Measurements from ENCODE around the gene ATXN1L. TPM values are rescaled to one million over a fixed set of nuclear protein-coding genes. Genes with fewer than 3 reads are reported as not detected.
"Not testable (repeated sequence)": the region's sequence is repeated elsewhere in the genome, so short reads cannot be mapped to it uniquely, and the experiment has no call there.

The ATXN1L gene
- total RNA-seq, 1 donor from 2014 or later, result 20.7 TPM

DNA sequence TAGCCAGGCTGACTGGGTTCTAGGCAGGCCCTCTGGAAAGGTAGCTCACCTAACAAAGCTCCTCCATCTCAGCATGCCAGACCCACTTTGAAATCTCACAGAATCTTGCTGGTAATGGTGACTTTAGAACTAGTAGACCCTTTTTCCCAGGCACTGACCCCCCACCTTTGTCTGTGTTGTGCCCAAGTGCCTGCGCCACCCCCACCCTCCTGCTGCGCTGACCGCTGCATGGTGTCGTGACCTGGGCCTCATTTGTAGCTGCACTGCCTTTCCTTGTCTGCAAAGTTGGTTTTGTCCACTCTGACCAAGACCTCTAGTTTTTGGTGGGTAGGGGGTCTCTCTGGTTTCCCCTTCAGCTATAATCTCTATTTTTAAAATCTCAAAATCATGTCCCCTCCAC lies 6.8 kb downstream of the ATXN1L start:
- intact Hi-C loops (cut with micrococcal nuclease), result no loop called here

DNA sequence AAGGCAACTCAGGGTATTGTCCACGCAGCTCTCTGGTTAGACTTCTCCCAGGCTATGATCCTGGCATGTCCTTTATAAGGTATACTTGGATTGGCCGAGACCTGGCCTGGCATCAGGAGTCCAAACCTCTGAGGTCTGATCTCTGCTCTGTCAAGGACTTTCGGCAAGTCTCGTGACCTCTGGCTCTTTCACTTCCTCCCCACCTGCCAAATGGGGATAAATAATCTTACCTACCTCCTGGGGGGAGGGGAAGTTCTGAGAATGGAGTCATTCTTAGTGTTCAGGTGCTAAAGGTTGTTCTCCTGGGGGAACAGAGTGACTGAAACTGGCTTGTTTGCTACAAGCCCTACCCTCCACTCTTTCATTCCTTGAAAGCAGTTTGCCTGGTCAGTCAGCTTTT lies 7.6 kb downstream of the ATXN1L start:
- intact Hi-C loops (cut with micrococcal nuclease), result no loop called here

DNA sequence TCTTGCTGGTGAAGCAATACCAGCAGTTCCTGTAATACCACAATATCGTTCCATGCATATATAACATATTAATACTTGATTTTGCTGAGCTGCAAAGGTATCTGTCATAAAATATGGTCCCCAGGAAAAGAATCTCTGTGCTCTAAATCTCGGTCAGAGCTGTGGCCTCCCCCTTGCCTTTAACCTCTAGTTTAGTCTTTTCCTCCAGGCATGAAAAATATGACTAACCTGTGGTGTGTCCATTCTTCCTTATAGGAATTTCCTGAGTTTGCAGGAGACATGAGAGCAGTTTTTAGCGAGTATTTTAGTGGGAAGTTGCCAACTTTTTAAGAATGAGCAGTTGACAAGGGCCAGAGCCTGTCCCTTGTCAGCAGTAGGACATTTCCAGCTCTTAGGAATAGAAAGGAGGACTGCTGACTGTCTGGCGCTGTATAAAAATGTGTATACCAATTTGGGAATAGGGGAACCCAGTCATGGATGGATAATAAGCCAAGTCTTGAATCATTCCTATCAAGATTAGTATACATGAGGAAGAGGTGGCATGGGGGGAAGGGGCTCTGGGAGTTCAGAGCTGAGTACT lies 8.7 kb downstream of the ATXN1L start:
- intact Hi-C loops (cut with micrococcal nuclease), result no loop called here

DNA sequence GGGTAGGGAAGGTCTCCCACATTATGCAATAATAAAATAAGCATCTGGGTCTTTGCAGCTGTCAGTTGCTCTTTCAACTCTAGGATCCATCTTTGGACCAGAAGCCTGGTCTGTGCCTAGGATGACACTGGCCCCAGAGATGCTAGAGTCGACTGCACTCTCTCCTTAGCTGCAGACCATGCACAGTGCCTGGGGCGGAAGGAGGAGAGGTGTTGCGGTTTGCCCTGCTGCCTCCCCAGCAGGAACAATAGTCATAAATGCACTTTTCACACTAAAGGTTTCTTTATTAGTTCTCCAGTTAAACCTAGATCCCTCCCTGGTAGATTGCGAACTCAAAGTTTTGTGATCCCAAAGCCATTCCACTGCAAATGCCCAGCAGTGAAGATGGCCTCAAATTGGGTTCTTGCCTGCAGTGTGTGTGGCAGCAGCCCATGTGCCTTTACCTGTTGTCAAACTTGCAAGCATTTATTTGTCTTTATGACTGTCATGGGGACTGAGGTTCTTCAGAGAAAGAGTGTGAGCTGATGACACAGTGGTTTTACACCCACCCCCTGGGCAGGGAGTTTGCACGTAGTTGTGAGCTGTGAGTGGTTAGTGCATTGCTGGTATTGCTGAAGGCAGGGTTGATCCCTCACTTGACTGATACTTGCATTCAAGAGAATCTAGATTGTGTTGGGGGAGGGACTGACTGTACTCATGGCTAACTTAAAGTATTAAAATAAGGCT lies 10.3 kb downstream of the ATXN1L start:
- intact Hi-C loops (cut with micrococcal nuclease), result no loop called here

DNA sequence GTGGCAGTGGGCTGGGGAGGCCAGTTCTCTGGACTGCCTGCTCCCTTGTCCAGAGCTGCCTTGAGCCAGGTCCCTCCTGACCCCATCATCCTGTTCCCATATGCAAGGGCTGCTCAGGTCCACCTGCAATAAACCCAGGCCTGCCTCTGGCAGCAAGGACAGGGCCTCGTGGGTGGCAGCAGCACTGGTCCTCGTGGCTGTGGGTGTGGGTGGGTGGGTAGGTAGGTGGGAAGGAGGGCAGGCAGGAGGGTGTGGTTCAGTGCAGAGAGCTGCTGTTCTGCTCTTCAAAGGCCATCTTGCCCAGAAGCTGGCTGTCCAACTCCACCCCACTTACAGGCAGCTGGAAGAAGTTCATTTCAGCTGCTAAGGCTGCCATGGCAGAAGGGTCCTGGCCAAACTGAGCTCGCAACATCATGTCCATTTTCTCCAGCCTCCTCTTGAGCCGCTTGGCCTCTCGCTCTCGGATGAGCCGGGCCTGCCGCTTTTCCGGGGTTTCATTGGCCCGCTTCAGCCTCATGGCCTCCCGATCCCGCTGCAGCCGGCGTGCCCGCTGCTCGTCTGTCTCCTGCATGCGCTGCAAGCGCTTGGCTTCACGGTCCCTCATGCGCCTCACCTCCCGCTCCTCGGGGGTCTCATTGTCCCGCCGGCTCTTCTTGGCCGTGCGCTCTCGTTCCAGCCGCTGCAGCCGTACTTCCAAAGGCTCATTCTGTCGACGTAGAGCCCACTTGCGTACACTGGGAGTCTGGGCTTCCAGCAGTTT lies 14.2 kb downstream of the ATXN1L start:
- intact Hi-C loops (cut with micrococcal nuclease), result no loop called here

DNA sequence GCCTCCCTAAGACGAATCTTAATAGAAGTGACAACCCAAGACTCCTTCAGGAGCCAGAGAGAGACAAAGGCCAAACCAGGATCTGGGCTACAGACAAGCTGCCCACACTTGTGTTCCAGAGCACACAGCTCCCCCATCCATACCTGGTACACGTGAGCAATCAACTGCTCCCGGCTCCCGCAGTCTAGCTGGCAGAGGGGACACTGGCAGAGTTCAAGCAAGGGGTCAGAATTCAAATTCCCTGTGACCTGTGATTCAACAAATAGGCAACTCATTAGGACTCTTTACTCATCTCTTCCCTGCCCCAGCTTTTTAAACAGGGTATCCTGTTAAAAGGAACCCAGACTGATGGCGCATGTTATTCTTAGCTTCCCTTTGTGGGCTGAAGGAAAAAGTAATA lies 18.2 kb downstream of the ATXN1L start:
- intact Hi-C loops (cut with micrococcal nuclease), result no loop called here

DNA sequence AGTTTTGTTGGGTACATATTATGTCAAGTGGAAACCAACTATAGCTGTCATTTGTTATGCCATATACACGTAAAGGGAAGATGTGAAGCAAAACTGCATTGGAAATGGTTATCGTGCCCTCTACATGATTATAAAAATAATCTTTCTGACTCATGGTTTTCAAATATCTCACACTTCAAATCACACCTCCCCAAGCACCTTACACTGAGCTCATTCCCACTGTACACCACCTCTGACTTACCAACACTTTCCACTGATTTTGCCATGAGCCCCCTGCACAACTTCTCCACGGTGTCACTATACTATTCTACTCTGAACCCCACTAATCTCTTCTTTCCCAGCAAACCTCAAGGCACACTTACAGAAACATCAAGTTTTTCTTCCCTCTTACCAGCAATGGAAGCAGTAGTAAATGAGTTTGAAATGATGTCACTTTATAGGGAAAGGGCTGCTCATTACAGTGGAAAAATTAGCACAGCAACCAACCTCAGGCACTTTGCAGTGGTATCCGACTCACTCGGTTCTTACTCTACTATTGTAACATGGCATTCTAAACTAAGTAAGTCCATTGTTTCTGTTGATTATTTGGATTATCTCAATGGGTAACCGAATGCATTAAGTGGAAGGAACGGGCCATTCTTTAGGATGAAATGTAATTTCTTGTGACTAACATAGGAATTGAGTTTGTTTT lies 19.5 kb downstream of the ATXN1L start:
- intact Hi-C loops (cut with micrococcal nuclease), result no loop called here

DNA sequence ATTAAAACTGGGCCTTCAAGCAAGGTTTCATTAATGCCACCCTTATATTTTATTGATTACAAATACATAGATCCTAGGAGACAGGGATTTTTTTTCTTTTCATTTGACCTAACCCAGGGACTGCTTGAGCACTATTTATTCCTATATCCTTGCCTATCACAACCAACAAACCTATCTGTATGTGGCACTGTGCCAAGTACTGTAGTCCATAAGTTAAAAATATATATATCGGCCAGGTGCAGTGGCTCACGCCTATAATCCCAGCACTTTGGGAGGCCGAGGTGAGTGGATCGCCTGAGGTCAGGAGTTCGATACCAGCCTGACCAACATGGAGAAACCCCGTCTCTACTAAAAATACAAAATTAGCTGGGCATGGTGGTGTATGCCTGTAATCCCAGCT lies 21.4 kb downstream of the ATXN1L start:
- intact Hi-C loops (cut with micrococcal nuclease), result not testable (repeated sequence)

DNA sequence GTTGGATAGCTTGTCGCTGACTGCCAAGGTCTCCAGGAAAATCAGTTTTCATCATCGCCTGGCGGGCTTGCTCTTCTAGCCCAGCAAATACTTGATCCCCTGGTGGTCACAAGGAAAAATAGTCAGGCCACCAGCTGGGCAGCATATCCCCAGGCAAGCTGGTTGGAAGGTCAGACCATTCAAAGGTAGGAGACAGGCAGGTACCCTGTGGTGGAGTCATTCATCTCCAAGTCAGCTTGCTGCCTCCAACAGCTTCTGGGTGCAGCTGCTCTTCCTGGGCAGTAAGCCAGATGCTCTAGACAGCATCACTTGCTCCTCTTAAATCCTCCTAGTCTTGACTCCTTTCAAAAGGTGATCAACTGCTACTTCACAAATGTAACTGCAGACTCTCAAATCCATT lies 22.2 kb downstream of the ATXN1L start:
- intact Hi-C loops (cut with micrococcal nuclease), result no loop called here

DNA sequence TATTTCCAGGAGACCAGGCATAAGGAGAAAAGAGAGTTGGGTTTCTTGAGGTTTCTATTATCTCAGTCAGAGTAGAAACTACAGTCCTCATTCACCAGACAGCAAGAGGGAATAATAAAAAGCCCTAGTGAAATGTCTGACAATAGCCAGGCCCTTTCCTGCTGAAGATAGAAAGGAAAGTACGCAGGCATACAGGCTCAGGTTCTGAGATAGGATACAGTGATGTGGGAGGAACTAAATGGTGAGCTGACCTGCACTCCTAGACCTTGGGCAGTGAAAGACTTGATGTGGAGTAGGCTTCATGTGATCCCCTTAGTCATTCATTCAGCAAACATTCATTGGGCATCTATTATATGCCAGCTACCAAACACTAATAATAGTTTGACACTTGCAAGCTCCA lies 23.3 kb downstream of the ATXN1L start:
- intact Hi-C loops (cut with micrococcal nuclease), result no loop called here

DNA sequence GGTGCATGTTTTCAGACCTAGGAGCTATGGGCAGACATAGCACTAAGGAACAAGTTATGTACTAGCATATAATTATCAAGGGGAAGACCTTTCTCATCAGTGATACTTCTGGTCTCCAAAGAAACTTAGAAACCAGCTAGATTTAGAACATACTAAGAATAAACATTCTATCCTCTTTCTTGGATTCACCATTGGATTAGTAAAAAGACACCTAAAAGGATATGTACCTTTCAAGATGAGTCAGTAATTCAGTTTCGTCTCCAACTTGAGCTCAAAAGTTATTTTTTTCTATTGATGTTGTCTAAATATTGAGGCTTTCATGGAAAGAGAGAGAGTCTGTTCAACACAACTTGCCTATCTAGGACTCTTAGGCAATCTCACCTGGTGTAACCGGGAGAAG lies 25.0 kb downstream of the ATXN1L start:
- intact Hi-C loops (cut with micrococcal nuclease), result no loop called here

DNA sequence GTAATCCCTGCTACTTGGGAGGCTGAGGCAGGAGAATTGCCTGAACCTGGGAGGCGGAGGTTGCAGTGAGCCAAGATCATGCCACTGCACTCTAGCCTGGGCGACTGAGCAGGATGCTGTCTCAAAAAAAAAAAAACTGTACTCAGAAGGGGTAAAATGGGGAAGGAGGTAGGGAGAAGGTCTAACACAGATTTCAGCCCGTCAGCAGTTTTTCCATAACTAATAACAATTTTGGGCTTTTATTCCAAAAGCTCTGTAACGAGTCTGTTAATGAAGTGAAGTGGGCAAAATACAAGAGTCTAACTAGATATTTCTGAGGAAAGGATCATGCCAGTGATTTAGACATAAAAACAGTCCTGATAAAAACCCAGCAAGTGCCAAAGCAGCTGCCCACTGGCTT lies 27.4 kb downstream of the ATXN1L start:
- intact Hi-C loops (cut with micrococcal nuclease), result loop anchor here (1.0 kb wide), 1 partner anchor 8 kb away; no protein-coding TSS in a partner anchor

DNA sequence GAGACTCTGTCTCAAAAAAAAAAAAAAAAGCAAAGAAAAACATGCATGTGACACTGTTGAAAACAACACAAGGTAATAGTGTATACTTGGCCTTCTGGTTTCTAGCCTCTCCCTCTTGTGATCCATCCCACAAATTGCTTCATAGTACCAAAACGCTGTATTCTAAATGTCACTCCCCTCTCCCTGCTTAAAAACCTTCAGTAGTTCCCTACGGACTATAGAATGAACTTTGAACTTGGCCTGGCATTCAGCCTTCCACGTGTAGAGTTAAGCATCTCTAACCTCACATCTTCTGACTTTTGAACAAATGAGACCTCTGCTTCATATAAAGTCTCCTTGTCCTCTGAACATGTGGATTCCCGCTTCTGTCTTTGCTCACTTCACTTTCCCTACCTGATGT lies 33.1 kb downstream of the ATXN1L start:
- intact Hi-C loops (cut with micrococcal nuclease), result no loop called here

DNA sequence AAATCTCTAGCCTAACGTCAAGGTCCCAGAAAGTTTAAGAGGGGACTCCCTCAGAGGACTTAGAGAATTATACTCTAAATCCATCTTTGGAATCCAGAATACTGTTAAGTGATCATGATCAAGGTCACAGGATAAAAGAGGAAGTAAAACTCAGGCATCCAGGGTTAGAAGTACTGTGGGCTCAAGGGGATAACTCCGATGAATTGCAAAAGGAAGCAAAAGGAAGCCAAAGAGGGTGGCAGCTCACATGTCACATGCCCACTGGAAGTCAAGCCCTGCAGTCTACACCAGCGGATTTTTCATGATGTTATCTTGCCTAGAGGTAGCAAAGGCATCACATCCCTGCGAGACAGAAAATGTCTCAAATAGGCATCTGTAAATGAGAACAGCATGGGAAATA lies 34.4 kb downstream of the ATXN1L start:
- intact Hi-C loops (cut with micrococcal nuclease), result loop anchor here (2.0 to 5.0 kb wide), 5 partner anchors 15 to 313 kb away; partner anchors contain the start of genes DHODH, DHX38, IST1 and PHLPP2

DNA sequence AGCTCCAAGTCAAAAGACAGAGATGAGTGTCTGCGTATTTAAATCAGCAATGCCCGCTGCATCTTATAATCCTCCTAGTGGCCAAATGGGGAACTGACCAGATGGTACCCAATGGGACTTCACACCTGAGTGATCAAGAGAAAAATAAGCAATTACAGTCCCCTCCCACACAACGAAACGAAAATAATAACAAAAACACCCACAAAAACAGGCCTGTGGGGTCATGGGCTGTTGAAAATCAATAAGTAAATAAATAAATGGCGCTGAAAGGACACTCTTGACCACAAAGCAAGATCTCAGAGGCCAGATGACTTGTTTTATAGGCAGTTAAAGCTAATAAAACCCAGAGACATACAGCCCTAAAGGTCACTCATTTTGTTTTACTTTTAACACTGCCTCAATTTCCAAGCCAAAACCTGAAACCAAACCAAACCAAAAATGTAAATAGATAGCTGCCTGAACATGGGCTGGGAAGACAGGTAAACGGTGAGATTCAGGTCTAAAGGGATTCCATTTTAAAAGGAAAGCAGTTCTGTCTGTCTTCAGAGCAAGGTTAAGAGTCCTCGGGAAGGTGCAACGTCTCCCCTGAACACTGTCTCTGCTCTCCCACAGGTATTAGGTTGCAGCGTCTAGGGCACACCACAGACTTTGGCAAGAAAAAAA lies 36.9 kb downstream of the ATXN1L start:
- intact Hi-C loops (cut with micrococcal nuclease), result loop anchor here (1.0 to 5.0 kb wide), 4 partner anchors 37 to 315 kb away; partner anchors contain the start of genes ATXN1L, DHX38, PHLPP2 and TXNL4B

DNA sequence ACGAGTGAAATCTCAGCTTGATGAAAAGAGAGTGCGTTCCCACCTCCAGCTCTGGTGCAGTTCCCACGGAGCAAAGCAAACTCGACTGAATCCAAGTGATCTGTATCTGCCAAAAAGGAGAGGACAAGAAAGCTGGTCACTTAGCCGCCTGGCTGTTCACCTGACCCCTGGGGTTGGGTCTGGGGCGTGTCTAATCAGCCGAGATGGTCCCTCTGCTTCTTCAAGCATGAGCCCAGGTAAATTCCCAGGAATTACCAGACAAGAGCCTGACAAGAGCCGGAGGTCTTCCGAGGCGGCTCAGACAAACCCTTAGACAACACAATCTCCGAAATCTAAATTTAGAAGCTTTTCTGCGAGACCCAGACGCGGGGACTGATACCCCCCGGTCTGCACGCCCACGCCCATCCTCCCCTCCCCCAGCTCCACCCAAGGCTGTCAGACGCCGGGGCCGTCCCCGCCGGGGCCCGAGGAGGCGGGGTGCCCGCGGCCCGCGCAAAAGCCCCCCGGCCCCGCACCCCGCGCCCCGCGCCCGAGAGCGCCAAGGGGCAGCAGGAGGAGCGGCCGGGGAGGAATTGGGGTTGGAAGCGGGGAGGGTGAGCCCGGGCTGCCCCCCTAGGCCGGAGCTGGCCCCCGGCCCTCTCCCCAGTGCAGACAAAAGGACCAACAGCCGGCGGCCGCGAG lies 37.5 kb downstream of the ATXN1L start:
- intact Hi-C loops (cut with micrococcal nuclease), result loop anchor here (5.0 kb wide), 3 partner anchors 161 to 316 kb away; partner anchors contain the start of genes DHX38, PHLPP2 and TXNL4B

DNA sequence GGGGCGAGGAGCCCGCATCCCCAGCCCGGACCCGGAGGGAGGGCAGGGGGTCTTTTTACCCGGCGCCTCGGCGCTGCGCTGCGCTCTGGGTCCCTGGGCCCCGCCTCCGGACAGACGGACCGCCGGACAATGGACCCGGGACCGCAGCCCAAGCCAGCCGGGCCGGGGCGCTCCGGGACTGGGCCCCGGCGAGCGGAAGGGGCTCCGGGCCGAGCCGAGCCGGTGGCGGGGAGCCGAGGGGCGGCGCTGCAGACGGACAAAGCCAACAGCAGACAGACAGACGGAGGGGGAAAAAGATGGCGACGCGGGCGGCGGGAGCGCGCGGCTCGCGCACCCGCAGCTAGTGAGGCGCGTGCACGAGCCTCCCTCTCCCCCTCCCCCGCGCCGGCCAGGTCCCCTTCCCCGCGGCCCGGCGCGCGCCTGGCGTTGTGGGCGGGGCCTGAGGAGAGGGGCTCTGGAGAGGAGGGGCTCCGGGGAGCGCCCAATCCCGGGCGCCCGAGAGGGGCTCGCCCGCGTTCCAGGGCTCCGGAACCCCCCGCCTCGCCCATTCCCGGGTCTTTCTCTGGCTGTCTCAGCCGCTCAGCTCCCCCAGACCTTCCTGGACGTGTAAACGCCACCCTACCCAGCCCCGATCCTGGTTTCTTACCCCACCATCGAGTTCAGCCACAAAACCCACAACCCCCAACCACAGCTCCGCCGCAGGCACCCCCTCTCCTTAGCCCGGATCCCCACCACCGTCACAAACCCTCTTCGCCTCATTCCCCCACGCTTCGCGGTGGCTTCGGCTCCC lies 38.3 kb downstream of the ATXN1L start, which contains the start of gene ZNF821:
Gene ZNF821, minus strand, starts transcription at position 334 of the 790 bp plus-strand sequence. CDS start 4,236 bp downstream, outside the sequence.
- intact Hi-C loops (cut with micrococcal nuclease), result loop anchor here (1.0 to 5.0 kb wide), 5 partner anchors 11 to 317 kb away; partner anchors contain the start of genes DHX38, IST1, PHLPP2 and TXNL4B

DNA sequence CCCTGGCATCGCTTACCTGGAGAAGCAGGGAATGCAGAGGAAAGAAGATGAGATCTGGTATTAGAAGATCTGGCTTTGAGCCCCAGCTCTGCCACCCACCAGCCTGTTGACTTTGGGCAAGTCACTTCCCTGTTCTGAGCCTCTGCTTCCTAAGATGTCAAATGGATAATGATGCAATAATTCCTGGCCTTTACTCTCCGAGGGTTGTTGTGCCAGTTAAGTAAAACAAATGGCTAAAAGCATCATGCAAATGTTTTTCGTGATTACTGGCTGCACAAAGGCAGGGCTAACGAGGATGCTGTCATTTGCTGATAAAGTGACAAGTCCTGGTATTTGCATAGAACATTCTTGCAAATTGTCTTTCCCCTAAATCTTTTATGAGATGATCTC lies 39.5 kb downstream of the ATXN1L start:
- intact Hi-C loops (cut with micrococcal nuclease), result no loop called here

DNA sequence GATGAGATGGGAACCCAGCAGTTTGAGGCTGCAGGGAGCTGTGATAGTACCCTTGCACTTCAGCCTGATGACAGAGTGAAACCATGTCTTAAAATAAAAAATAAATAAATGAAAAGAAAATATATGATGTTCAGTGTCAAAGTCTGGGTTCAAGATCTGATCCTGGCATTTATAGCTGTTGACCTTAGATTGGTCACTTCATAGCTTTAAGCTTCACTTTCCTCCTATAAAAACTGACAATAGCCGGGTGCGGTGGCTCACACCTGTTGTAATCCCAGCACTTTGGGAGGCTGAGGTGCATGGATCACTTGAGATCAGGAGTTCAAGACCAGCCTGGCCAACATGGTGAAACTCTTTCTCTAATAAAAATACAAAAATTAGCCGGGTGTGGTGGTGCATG lies 43.4 kb downstream of the ATXN1L start:
- intact Hi-C loops (cut with micrococcal nuclease), result no loop called here

Data from T-helper 2 cell treated with Interferon-gamma antibody and Interleukin-4, amounts not matched to agents 100 ng/mL and 5 ng/mL, for 36 hours (primary cell).